Glomerular endothelial cell (primary cell): ENCODE data around the gene ABLIM3. TPM values are rescaled to one million over a fixed set of nuclear protein-coding genes. Genes with fewer than 3 reads are reported as not detected.
"Not testable (repeated sequence)": the region's sequence is repeated elsewhere in the genome, so short reads cannot be mapped to it uniquely, and the experiment has no call there.

Source experiments
- DNase-seq: peaks from one replicate; pipeline ENCODE4 v3.0.0-alpha.2; 2011; ENCODE audit warnings: low read depth, low spot score; ENCODE audit errors: extremely low read depth
- total RNA-seq: library from RNA; depleted of rRNA; stranded (reverse); fragments of >200 nt; gene quantifications from 2 replicates; pipeline ENCODE4 v1.2.3, GENCODE V29; 2015

The ABLIM3 gene
- total RNA-seq, 1 donor from 2014 or later: 60.4 TPM

DNA sequence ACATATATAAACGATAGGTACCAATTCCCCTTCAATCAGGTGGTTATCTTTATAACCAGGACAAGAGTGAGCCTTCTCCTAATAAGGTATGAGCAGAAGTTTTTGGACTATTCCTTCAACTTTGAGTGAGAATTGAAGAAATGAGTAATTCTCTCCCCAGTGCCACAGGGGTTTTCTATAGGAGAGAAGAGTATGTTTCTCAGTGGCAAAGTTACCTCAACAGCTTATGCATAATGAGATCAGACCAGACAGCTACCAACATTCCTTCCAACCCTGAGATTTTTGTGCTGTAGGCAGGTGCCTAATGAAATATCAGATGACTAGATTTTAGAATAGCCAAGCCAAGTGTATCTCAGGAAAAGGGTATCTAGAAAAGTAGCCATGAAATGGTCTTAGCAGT is 40.9 kb downstream of the ABLIM3 start:
- DNase-seq: no peak

DNA sequence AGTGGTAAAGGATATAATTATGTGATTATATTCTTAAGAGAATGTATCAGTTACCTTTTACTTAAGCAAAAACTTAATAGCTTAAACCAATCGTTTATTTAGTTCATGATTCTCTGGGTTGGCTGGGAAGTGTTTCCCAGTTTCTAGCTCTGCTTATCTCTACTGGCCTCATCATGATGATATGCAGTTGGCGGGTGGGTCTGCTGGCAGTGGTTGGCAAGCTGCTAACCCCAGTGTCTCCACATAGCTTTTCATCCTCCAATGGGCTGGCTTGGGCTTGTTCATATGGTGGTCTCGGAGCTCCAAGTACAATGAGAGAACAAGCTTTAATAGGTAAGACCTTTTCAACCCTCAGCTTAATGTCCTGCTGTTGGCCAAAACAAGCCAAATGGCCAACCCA is 43.8 kb downstream of the ABLIM3 start:
- DNase-seq: no peak

DNA sequence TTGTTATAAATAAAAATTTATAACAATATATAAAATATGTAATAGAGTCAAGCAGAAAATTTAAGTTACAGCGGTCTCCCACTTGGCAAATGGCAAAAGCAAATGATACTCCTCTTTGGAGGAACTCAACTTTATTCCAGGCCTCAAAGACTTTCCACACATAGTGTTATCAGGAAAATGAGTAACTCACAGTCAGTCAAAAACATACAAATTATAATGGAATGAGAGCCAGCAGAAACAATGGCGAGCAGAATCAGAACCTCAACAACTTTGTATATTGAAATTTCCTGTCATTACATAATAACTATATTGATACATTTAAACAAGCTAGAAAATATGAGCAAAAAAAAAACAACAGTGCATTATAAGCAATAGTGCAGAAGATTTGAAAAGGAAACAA is 45.2 kb downstream of the ABLIM3 start:
- no peak for DNase-seq

DNA sequence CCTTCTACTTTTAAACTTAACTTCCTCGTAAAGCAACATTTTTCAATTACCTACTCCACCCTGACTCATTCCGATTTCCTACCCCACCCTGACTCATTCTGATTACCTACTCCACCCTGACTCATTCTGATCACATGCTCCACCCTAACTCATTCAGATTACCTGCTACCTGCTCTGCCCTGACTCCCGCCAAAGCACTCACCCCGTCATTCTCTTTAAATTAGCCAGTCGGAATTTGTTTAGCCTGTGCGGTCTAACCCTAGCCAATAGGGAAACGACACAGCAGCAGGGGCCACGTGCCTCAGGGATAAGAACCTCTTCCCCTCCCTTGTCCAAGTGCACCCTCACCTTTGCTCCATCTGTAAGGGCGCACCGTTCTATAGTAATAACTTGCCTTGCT is 46.3 kb downstream of the ABLIM3 start:
- DNase-seq: not testable (repeated sequence)

DNA sequence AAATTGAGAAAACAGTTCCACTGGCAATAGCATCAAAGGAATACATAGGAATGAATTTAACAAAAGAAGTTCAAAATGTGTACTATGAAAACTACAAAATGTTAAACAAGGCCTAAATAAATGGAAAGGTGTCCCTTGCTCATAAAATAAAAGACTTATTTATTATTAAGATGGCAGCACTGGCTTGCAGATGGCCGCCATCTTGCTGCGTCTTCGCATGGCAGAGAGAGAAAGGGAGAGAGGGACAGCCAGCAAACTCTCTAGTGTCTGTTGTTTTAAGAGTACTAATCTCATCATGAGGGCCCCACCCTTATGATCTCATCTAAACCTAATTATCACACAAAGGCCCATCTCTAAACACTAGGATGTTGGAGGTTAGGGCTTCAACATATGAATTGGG is 47.1 kb downstream of the ABLIM3 start:
- no peak for DNase-seq

DNA sequence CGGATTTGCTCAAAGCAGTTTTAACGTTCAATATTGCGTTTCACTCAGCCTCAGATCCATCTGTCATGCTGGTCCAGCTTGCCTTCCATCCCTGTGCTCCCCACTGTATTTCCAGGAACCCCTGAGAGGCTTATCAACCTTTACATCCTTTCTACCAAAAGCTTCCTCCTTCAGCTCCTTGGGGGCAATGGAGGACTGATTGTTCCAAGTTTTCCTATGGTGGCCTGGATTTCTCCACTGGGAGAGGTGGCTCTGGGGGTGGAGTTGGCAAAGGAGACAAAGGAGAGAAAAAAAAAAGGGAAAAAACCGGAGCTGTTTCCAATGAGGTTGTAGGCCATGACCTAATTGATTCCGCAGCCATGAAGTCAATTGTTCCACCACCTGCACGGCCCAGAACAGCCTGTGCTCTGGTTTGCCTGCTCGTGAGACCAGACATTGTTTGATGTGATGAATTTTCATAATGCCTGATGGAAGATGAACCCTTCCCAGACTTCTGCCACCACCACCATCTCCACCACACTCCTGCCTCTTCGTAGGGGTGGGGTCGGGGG is 54.1 kb downstream of the ABLIM3 start:
- DNase-seq: no peak

DNA sequence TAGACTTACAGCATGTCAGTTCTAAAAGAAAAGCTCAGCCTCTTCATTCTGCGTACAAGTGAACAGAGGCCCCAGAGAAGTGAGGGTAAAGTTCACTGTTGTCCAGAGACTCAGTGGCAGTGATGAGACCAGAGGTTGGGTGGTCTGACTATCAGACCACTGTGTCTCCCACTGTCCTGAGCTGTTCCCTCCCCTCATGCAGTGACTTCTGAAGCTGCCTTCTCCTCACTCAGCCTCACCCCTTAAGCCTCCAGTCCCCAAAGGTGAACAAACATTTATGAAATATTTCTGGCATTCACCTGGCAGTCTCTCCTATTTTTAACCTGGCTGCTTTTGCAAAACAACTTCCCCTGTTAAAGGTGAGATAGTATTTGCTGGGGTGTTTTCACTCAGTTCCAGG is 54.7 kb downstream of the ABLIM3 start:
- DNase-seq: no peak

DNA sequence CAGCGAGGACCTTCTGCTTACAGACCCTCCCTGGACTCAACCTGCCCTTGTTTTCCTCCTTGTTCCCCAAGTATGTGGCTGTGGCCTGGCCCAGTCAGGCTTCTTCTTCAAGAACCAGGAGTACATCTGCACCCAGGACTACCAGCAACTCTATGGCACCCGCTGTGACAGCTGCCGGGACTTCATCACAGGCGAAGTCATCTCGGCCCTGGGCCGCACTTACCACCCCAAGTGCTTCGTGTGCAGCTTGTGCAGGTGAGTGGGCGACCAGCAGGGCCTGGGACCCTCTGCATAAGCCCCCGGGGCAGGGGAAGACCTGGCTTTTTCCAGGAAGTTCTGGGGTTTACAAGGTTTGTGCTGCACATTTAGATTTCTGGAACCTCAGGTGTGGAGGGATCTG is 56.9 kb downstream of the ABLIM3 start:
- DNase-seq: no peak

DNA sequence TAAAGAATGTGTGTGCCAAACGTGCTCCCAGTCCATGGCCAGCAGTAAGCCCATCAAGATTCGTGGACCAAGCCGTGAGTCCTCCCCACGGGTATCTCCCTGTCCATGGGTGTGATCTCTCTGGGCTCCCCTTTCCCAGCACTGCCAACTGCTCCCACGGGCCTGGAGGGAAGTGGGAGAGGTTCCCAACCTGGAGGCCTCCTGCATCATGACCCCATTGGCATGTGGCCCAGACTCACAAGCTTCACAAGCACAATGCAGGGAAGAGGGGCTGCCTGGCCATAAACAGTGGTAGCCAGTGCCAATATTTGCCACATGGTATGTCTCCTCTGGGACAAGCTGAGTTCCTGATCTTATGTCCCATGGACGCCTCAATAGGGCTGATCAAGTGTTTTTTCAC is 59.1 kb downstream of the ABLIM3 start:
- DNase-seq: no peak

DNA sequence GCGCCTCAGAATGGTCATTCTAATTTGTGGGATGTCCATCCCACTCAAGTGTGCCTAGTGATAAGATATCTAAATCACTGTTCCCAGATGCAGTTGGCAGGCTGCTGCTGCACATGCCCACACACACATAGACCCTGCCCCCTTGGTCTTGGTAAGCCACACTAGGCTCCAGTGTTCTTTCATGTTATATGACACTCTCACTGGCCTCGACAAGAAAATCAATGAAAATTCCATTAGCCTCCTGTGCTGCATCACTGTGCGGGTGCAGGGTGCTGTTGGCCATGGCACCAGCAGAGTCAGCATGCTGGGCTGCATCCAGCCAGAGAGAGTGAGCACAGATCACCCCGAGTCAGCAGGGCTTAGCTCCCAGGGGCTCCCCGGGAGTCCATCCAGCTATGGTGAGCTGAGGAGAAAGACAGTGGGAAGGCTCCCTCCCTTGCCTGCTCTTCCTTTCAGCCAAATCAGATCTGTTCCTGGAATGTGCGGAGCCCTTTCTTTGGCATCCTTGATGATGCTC is 59.9 kb downstream of the ABLIM3 start:
- no peak for DNase-seq

DNA sequence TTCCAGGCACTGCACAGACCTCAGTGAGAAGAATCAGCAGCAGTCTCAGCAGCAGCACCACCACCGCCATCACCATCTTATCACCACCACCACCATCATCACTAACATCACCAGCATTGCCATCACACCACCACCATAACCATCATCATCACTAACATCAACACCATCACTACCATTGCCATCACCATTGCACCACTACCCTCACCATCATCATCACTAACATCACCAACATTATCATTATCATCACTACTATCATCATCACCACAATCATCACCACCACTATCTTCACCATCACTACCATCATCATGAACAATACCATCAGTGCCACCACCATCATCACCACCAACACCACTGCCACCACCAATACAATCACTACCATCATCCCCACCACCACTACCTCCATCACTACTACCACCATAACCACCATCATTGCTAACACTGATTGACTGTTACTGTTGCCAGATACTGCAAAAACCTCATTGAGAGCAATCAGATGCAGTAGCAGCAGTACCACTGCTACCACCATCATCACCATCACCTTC is 61.7 kb downstream of the ABLIM3 start:
- no peak for DNase-seq

DNA sequence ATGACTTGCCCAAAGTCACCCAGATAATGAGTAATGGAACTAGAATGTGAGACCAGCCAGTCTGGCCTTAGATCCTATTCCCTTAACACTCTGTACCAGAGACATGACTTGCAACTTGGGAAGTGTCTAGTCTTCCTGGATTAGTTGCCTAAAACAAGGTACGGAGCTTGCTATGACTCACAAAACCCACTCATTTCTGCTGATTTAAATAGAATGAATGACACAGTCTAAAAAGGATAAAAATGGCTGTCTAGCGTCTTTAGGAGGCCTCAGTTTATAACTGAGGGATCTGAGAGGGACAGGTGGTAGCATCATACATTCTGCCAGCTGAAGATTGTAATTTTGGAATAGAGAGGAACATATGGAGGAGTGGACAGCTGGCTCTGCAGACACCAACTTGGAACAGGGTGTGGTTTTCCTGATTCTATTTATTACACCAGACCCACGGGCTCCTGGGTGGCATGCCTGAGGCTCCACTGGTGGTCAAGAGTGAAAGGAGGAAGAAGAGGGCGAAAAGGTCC is 62.7 kb downstream of the ABLIM3 start:
- no peak for DNase-seq

DNA sequence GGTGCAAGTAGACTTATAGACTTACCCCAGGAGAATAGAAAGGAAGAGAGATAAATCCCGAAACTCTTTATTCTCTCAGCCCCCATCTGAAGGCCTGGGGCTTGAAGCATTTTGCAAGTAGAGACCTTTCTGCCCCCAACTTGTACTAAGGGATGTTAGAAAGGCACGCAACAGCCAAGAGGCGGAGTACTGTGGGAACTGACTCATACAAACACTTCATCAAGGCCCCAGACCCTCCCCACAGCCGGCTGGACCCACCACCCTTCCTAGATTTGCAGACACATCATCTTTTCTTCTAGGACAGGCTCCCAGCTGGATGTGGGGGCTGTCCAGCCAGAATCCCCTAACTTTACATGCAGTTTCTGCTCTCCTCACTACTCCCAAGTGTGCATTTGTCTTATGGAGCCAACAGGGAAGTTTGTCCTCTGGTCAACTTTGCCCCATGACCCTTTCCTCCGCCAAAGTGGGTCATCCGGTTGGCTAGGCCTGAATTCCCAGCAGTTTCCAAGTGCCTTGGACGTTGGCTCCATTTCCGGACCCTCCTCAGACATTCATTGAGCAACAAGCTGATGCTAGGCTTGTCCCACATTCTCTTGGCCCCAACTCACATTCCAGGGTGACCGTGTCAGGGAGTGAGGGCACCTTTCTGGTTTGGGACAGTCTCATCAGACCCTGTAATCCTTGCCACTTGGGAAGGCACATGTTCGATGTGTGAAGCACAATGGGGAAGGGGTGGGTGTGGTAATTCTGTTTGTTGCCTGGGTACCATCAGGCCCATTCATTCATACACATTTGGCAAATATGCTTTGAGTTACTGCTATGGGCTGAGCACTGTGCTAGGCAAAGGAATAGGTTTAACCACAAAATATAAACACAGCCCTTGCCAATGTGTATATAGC is 64.6 kb downstream of the ABLIM3 start:
- no peak for DNase-seq

DNA sequence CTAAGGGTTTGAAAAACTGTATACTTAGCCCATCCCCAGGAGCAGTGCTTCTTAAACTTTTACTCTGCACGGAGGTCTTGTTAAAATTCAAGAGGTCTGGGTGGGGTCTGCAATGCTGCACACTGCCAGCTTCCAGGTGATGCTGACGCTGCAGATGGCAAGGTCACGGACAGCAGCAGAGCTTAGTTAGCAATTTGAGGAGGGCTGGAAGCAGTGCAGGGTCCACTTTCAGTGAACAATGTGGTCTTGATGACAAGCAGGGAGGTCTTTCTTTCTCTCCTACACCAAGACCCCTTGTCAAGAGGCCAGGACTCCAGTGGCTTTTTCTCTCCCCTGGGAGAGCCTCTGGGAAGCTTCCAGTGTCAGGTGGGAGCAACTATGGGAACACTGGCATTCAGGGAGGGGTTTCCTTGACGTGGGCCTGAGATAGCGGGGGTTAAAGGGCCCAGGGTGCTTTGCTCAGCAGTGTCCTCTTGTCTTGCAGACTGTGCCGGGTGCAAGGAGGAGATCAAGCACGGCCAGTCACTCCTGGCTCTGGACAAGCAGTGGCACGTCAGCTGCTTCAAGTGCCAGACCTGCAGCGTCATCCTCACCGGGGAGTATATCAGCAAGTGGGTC is 65.3 kb downstream of the ABLIM3 start:
- no peak for DNase-seq

DNA sequence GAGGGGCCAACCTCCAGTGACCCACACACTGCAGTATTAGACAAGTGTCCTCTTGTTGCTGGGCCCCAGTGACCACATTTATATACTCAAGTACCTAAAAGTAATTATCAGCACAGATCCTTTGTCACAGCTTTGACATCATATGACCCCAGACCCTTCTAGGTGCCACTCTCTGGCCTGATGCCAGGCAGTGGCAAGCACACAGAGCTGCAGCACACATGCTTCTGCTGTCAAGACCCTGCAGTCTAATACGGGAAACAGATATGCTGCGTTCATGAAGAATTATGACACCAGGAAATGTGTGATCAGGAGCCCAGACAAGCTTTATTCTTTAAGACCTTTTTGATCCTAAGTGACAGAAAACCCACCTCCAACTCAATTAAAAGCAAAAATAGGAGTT is 66.5 kb downstream of the ABLIM3 start:
- DNase-seq: no peak

DNA sequence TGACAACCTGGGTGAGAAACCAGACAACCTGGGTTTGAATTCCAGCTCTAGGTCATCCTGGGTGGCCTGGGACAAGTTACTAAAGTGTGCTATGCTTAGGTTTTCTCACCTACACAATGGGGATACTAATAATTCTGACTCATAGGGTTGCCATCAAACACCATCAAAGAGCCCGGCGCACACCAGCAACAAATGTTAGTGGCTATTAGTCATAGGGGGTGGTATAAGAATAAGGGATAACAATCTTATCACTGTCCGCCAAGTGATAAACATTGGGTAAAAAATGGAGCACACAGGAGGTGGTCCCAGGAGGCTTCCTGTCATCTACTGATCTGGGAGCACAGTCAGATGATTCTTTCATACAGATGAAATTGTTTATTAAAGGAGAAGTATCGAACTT is 68.9 kb downstream of the ABLIM3 start:
- DNase-seq: no peak

DNA sequence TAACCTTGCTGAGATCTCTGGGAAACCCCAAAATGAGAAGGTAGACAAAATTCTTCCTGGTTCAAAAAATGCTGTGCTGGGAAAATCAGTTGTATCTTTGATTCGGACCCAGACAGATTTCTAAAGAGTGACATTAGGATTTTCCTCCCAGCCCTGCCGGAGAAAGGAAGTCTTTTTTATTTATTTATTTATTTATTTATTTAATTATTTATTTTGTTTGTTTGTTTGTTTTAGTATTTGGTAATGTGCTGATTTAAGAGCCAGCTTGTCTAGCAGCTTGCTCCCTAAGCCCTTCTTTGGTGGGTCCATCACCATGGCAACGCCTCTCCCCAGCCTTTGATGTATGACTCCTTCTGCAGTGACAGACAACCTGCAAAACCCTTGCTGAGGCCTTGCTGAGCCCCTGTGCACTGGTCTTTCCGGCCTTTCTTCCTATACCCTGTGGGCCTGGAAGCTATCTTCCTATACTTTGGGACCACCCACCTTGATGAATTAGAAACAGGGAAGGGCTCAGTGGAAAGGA is 69.7 kb downstream of the ABLIM3 start:
- no peak for DNase-seq

DNA sequence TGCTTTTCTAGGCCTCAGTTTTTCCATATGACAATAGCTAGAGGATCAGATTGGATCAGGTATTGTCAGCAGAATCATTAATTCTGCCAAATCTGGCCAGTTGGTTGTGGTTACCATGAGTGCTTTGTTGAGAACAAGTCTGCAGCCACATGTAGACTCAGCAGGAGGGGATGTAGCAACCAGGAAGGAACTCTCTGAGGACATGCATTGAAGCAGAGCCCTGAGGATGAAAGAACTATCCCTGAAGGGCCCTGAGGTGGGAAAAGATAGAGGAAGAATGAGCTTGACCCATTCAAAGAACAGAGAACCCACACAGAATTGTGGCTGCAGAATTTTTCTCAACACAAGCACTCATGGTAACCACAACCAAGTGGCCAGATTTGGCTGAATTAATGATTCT is 70.3 kb downstream of the ABLIM3 start:
- no peak for DNase-seq

DNA sequence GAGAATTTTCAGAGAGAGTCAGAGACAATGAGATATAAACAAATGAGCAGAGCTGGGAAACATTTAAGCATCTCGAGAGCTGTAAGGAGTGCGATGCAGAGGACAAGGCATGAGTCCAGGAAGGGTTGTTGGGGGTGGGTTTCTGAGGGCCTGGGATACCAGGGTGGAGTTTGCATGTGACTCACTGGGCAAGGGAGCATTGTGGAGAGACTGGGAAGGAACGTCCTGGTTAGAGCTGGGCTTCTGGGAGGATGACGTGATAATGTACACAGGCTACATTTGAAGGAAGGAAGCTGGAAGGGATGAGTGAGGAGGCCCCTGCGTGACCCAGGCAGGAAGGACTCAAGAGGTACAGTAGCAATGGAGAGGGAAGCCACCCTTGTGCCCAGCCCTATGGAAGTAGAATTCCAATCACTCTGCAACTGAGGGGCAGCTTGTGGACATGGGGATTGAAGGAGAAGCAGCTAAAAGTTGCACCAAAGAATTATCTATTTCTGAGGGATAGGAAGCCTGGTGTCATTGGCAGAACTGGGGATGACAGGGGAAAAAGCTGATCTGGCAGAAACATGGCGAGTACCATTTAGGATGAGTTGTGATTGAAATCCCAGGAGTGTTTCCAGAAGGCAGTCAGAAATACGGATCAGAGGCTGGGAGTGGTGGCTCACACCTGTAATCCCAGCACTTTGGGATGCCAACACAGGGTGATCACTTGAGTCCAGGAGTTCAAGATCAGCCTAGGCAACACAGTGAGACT is 71.1 kb downstream of the ABLIM3 start:
- peak; percentile 71 for DNase-seq

DNA sequence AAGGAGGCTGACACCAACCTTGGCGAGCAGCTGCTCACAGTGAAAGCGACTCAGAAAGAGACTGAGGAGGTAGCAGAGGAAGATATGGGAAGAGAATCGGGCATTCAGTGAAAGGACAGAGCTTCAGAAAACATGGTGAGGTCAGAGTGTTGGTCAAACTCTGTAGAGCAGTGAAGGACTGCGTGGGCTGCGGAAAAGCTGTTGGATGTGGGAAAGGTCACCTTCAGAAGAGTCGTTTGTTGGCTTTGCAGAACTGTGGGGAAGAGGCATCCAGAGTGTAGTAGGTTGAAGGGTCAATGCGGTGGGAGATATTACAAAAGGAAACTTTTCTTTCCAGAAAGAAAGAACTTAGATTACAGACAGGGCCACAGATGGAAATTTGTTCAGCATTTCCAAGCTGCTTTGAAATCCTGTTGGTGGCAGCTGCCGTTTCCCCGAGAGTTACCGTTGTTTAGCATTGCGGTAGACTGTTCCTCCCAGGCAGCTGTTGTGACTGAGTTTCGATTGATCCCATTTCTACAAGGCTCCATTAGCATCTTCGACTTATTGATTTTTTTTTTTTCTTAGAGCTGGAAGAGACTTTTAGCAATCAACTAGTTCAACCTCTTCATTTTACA is 72.1 kb downstream of the ABLIM3 start:
- DNase-seq: no peak
